Measurements from ENCODE around the gene EP300. TPM values are rescaled to one million over a fixed set of nuclear protein-coding genes. Genes with fewer than 3 reads are reported as not detected.

EP300 gene
- polyA plus RNA-seq, 4 donors, result 6.9 to 54.7 (median 12.3) TPM

GRCh38 chr22:41215409-41215808 lies 123.0 kb downstream of the EP300 start:
- Histone ChIP-seq H3K27me3 (ENCODE audit: control insufficient read depth in 3 of 3, insufficient read depth in 3 of 3, low read length in 3 of 3) (no peaks in the 10 kb centered on the region), H3K4me1 (ENCODE audit: control insufficient read depth in 3 of 3, insufficient read depth in 2 of 3, low read depth in 1 of 3, low read length in 2 of 3) (no peaks in the 10 kb centered on the region), H3K36me3 (ENCODE audit: control insufficient read depth in 3 of 3, insufficient read depth in 2 of 3, low read depth in 1 of 3, low read length in 3 of 3) (peaks cover 0 to 70% (median 14%) of the 10 kb centered on the region in 3 donors), H3K4me3 (ENCODE audit: low read depth in 1 of 3, low read length in 3 of 3) (no peak overlapping the region), H3K27ac (ENCODE audit: low read depth in 1 of 3, low read length in 2 of 3) (no peak overlapping the region), H3K9me3 (ENCODE audit: control insufficient read depth in 2 of 2, insufficient read depth in 1 of 2, low read depth in 1 of 2, low read length in 1 of 2) (peaks cover 0 to 9% of the 10 kb centered on the region in 2 donors)
- FAIRE-seq (no peak), DNase-seq (no peak)
- WGBS, 3 donors, result 97 to 99% (median 98%) methylated on average over 10 of the region's 10 CpGs

GRCh38 chr22:41215926-41216325 lies 123.5 kb downstream of the EP300 start:
- Histone ChIP-seq H3K27ac (ENCODE audit: low read depth in 1 of 3, low read length in 2 of 3) (no peak overlapping the region), H3K27me3 (ENCODE audit: control insufficient read depth in 3 of 3, insufficient read depth in 3 of 3, low read length in 3 of 3) (no peaks in the 10 kb centered on the region), H3K36me3 (ENCODE audit: control insufficient read depth in 3 of 3, insufficient read depth in 2 of 3, low read depth in 1 of 3, low read length in 3 of 3) (peaks cover 3 to 73% (median 12%) of the 10 kb centered on the region in 3 donors), H3K9me3 (ENCODE audit: control insufficient read depth in 2 of 2, insufficient read depth in 1 of 2, low read depth in 1 of 2, low read length in 1 of 2) (peaks cover 0 to 9% of the 10 kb centered on the region in 2 donors), H3K4me1 (ENCODE audit: control insufficient read depth in 3 of 3, insufficient read depth in 2 of 3, low read depth in 1 of 3, low read length in 2 of 3) (no peaks in the 10 kb centered on the region), H3K4me3 (ENCODE audit: low read depth in 1 of 3, low read length in 3 of 3) (no peak overlapping the region)
- DNase-seq (no peak), FAIRE-seq (no peak)
- WGBS, 3 donors, result 88 to 94% (median 93%) methylated on average over 7 of the region's 7 CpGs

GRCh38 chr22:41216984-41217383 lies 124.6 kb downstream of the EP300 start:
- DNase-seq (no peak), FAIRE-seq (no peak)
- no peaks in the 10 kb centered on the region for H3K4me1 ChIP-seq (ENCODE audit: control insufficient read depth in 3 of 3, insufficient read depth in 2 of 3, low read depth in 1 of 3, low read length in 2 of 3)
- H3K9me3 ChIP-seq (ENCODE audit: control insufficient read depth in 2 of 2, insufficient read depth in 1 of 2, low read depth in 1 of 2, low read length in 1 of 2), result peaks cover 0 to 9% of the 10 kb centered on the region in 2 donors
- H3K4me3 ChIP-seq (ENCODE audit: low read depth in 1 of 3, low read length in 3 of 3), result no peak overlapping the region
- WGBS, 3 donors, result 71 to 86% (median 86%) methylated on average over 12 to 13 of the region's 13 CpGs
- H3K27ac ChIP-seq (ENCODE audit: low read depth in 1 of 3, low read length in 2 of 3), result peak overlapping the region in 2 of 3 donors; percentile 43 to 59
- H3K27me3 ChIP-seq (ENCODE audit: control insufficient read depth in 3 of 3, insufficient read depth in 3 of 3, low read length in 3 of 3), result no peaks in the 10 kb centered on the region
- H3K36me3 ChIP-seq (ENCODE audit: control insufficient read depth in 3 of 3, insufficient read depth in 2 of 3, low read depth in 1 of 3, low read length in 3 of 3), result peaks cover 3 to 75% (median 15%) of the 10 kb centered on the region in 3 donors

GRCh38 chr22:41217553-41218157 lies 125.3 kb downstream of the EP300 start:
- 43 to 70% (median 60%) methylated on average over 16 of the region's 16 CpGs for WGBS, 3 donors
- DNase-seq (peak; percentile 13 to 35), FAIRE-seq (no peak)
- Histone ChIP-seq H3K27ac (ENCODE audit: low read depth in 1 of 3, low read length in 2 of 3) (peak overlapping the region in 2 of 3 donors; percentile 43 to 59), H3K4me3 (ENCODE audit: low read depth in 1 of 3, low read length in 3 of 3) (no peak overlapping the region), H3K27me3 (ENCODE audit: control insufficient read depth in 3 of 3, insufficient read depth in 3 of 3, low read length in 3 of 3) (no peaks in the 10 kb centered on the region), H3K9me3 (ENCODE audit: control insufficient read depth in 2 of 2, insufficient read depth in 1 of 2, low read depth in 1 of 2, low read length in 1 of 2) (peaks cover 0 to 9% of the 10 kb centered on the region in 2 donors), H3K36me3 (ENCODE audit: control insufficient read depth in 3 of 3, insufficient read depth in 2 of 3, low read depth in 1 of 3, low read length in 3 of 3) (peaks cover 3 to 76% (median 18%) of the 10 kb centered on the region in 3 donors), H3K4me1 (ENCODE audit: control insufficient read depth in 3 of 3, insufficient read depth in 2 of 3, low read depth in 1 of 3, low read length in 2 of 3) (no peaks in the 10 kb centered on the region)

- no peaks in the 10 kb centered on the region for H3K9me3 ChIP-seq (ENCODE audit: control insufficient read depth in 2 of 2, insufficient read depth in 1 of 2, low read depth in 1 of 2, low read length in 1 of 2)
- 90 to 96% (median 93%) methylated on average over 9 of the region's 9 CpGs for WGBS, 3 donors
- no peak overlapping the region for H3K4me3 ChIP-seq (ENCODE audit: low read depth in 1 of 3, low read length in 3 of 3)
- DNase-seq (no peak), FAIRE-seq (no peak)
- no peak overlapping the region for H3K27ac ChIP-seq (ENCODE audit: low read depth in 1 of 3, low read length in 2 of 3)
- peaks cover 10 to 86% (median 22%) of the 10 kb centered on the region in 3 donors for H3K36me3 ChIP-seq (ENCODE audit: control insufficient read depth in 3 of 3, insufficient read depth in 2 of 3, low read depth in 1 of 3, low read length in 3 of 3)
- no peaks in the 10 kb centered on the region for H3K4me1 ChIP-seq (ENCODE audit: control insufficient read depth in 3 of 3, insufficient read depth in 2 of 3, low read depth in 1 of 3, low read length in 2 of 3)
- no peaks in the 10 kb centered on the region for H3K27me3 ChIP-seq (ENCODE audit: control insufficient read depth in 3 of 3, insufficient read depth in 3 of 3, low read length in 3 of 3)
Measured at GRCh38 chr22:41222846-41223507, 130.6 kb downstream of the EP300 start.

GRCh38 chr22:41223535-41223934 lies 131.1 kb downstream of the EP300 start:
- DNase-seq (no peak), FAIRE-seq (no peak)
- Histone ChIP-seq H3K9me3 (ENCODE audit: control insufficient read depth in 2 of 2, insufficient read depth in 1 of 2, low read depth in 1 of 2, low read length in 1 of 2) (no peaks in the 10 kb centered on the region), H3K4me1 (ENCODE audit: control insufficient read depth in 3 of 3, insufficient read depth in 2 of 3, low read depth in 1 of 3, low read length in 2 of 3) (no peaks in the 10 kb centered on the region), H3K27me3 (ENCODE audit: control insufficient read depth in 3 of 3, insufficient read depth in 3 of 3, low read length in 3 of 3) (no peaks in the 10 kb centered on the region), H3K4me3 (ENCODE audit: low read depth in 1 of 3, low read length in 3 of 3) (no peak overlapping the region), H3K27ac (ENCODE audit: low read depth in 1 of 3, low read length in 2 of 3) (no peak overlapping the region), H3K36me3 (ENCODE audit: control insufficient read depth in 3 of 3, insufficient read depth in 2 of 3, low read depth in 1 of 3, low read length in 3 of 3) (peaks cover 10 to 89% (median 22%) of the 10 kb centered on the region in 3 donors)
- WGBS, 3 donors, result 88 to 90% (median 89%) methylated on average over 7 of the region's 7 CpGs

- Histone ChIP-seq H3K27me3 (ENCODE audit: control insufficient read depth in 3 of 3, insufficient read depth in 3 of 3, low read length in 3 of 3) (no peaks in the 10 kb centered on the region), H3K36me3 (ENCODE audit: control insufficient read depth in 3 of 3, insufficient read depth in 2 of 3, low read depth in 1 of 3, low read length in 3 of 3) (peaks cover 10 to 91% (median 18%) of the 10 kb centered on the region in 3 donors), H3K4me3 (ENCODE audit: low read depth in 1 of 3, low read length in 3 of 3) (no peak overlapping the region), H3K9me3 (ENCODE audit: control insufficient read depth in 2 of 2, insufficient read depth in 1 of 2, low read depth in 1 of 2, low read length in 1 of 2) (no peaks in the 10 kb centered on the region), H3K4me1 (ENCODE audit: control insufficient read depth in 3 of 3, insufficient read depth in 2 of 3, low read depth in 1 of 3, low read length in 2 of 3) (no peaks in the 10 kb centered on the region), H3K27ac (ENCODE audit: low read depth in 1 of 3, low read length in 2 of 3) (no peak overlapping the region)
- DNase-seq, result no peak
- WGBS, 3 donors, result 91 to 93% (median 91%) methylated on average over 25 to 26 of the region's 26 CpGs
- no peak for FAIRE-seq
Measured at GRCh38 chr22:41226723-41227655, 134.6 kb downstream of the EP300 start.

- FAIRE-seq (no peak), DNase-seq (no peak)
- Histone ChIP-seq H3K27ac (ENCODE audit: low read depth in 1 of 3, low read length in 2 of 3) (no peak overlapping the region), H3K36me3 (ENCODE audit: control insufficient read depth in 3 of 3, insufficient read depth in 2 of 3, low read depth in 1 of 3, low read length in 3 of 3) (peaks cover 10 to 68% (median 16%) of the 10 kb centered on the region in 3 donors), H3K27me3 (ENCODE audit: control insufficient read depth in 3 of 3, insufficient read depth in 3 of 3, low read length in 3 of 3) (no peaks in the 10 kb centered on the region), H3K4me1 (ENCODE audit: control insufficient read depth in 3 of 3, insufficient read depth in 2 of 3, low read depth in 1 of 3, low read length in 2 of 3) (no peaks in the 10 kb centered on the region), H3K4me3 (ENCODE audit: low read depth in 1 of 3, low read length in 3 of 3) (no peak overlapping the region), H3K9me3 (ENCODE audit: control insufficient read depth in 2 of 2, insufficient read depth in 1 of 2, low read depth in 1 of 2, low read length in 1 of 2) (no peaks in the 10 kb centered on the region)
- 88 to 93% (median 91%) methylated on average over 6 of the region's 6 CpGs for WGBS, 3 donors
Measured at GRCh38 chr22:41229215-41229614, 136.8 kb downstream of the EP300 start.

Measured in small intestine (tissue), 7 donors.